Neural progenitor cell (in vitro differentiated cells): ENCODE measurements around the gene ERGIC3. TPM values are rescaled to one million over a fixed set of nuclear protein-coding genes. Genes with fewer than 3 reads are reported as not detected.

Experiments used
- DNase-seq: peaks from one replicate; pipeline ENCODE4 v3.0.0-alpha.2; 2016; ENCODE audit warnings: low spot score
- H2AFZ ChIP-seq: fragments of 200-600 bp; sonication (generic); replicated peaks from 2 replicates; pipeline ENCODE4 v1.6.1; 2016; ENCODE audit warnings: antibody characterized with exemption
- H3F3A ChIP-seq: fragments of 200-600 bp; sonication (generic); 2 replicates; pipeline ENCODE4 v1.6.1; 2016; ENCODE audit warnings: antibody characterized with exemption, low read depth
- H3K27ac ChIP-seq: fragments of 200-600 bp; sonication (generic); 2 replicates; pipeline ENCODE4 v1.5.1; 2016; ENCODE audit warnings: mild to moderate bottlenecking
- H3K27me3 ChIP-seq: fragments of 200-600 bp; sonication (generic); 2 replicates; pipeline ENCODE4 v1.6.1; 2016; ENCODE audit warnings: mild to moderate bottlenecking, moderate library complexity
- H3K36me3 ChIP-seq: fragments of 200-600 bp; sonication (generic); 2 replicates; pipeline ENCODE4 v1.5.1; 2016
- H3K4me1 ChIP-seq: fragments of 200-600 bp; sonication (generic); 2 replicates; pipeline ENCODE4 v1.6.1; 2016; ENCODE audit warnings: mixed run types
- H3K4me2 ChIP-seq: fragments of 200-600 bp; sonication (generic); 2 replicates; pipeline ENCODE4 v1.6.1; 2016
- H3K4me3 ChIP-seq: fragments of 200-600 bp; sonication (generic); 2 replicates; pipeline ENCODE4 v1.5.1; 2016
- H3K79me2 ChIP-seq: fragments of 200-600 bp; sonication (generic); 2 replicates; pipeline ENCODE4 v1.6.1; 2016; ENCODE audit warnings: low read depth
- H3K9ac ChIP-seq: fragments of 200-600 bp; sonication (generic); 2 replicates; pipeline ENCODE4 v1.6.1; 2016
- H3K9me3 ChIP-seq: fragments of 200-600 bp; sonication (generic); 2 replicates; pipeline ENCODE4 v1.5.1; 2016; ENCODE audit warnings: low read depth
- H4K20me1 ChIP-seq: fragments of 200-600 bp; sonication (generic); 2 replicates; pipeline ENCODE4 v1.6.1; 2016; ENCODE audit warnings: low read depth
- H3K27ac Mint-ChIP-seq: 3 replicates; pipeline ENCODE4 v1.8.0; 2021; ENCODE audit warnings: mixed read lengths
- H3K27me3 Mint-ChIP-seq: 2 replicates; pipeline ENCODE4 v1.8.0; 2022; ENCODE audit warnings: low read depth, mild to moderate bottlenecking, inconsistent platforms, moderate library complexity, mixed read lengths; ENCODE audit not compliant: insufficient read depth
- H3K36me3 Mint-ChIP-seq: 3 replicates; pipeline ENCODE4 v1.8.0; 2021; ENCODE audit warnings: mixed read lengths
- H3K4me1 Mint-ChIP-seq: 3 replicates; pipeline ENCODE4 v1.8.0; 2021; ENCODE audit warnings: mixed read lengths
- H3K4me3 Mint-ChIP-seq: 3 replicates; pipeline ENCODE4 v1.8.0; 2021; ENCODE audit warnings: mild to moderate bottlenecking, moderate library complexity, mixed read lengths
- H3K9me3 Mint-ChIP-seq: 3 replicates; pipeline ENCODE4 v1.8.0; 2020; ENCODE audit warnings: mixed read lengths
- EZH2 ChIP-seq: fragments of 200-600 bp; sonication (generic); IDR thresholded peaks from 2 replicates; pipeline ENCODE4 v1.6.1; 2017; ENCODE audit warnings: antibody characterized with exemption, mild to moderate bottlenecking, moderate library complexity
- EZH2phosphoT487 ChIP-seq: fragments of 200-600 bp; sonication (generic); IDR thresholded peaks from 2 replicates; pipeline ENCODE4 v1.6.1; 2017; ENCODE audit warnings: antibody characterized with exemption
- total RNA-seq: library from RNA; depleted of rRNA; stranded (reverse); fragments of >200 nt; gene quantifications from 2 replicates; pipeline ENCODE4 v1.2.3, GENCODE V29; 2015; ENCODE audit warnings: low replicate concordance
- TF ChIP-seq, protein P1 (sequence below): fragments of 200-600 bp; sonication (generic); IDR thresholded peaks from 2 replicates; pipeline ENCODE4 v1.5.1; 2017; ENCODE audit warnings: antibody characterized with exemption, mild to moderate bottlenecking

The ERGIC3 gene
- total RNA-seq, 1 donor from 2014 or later: 271 TPM

DNA sequence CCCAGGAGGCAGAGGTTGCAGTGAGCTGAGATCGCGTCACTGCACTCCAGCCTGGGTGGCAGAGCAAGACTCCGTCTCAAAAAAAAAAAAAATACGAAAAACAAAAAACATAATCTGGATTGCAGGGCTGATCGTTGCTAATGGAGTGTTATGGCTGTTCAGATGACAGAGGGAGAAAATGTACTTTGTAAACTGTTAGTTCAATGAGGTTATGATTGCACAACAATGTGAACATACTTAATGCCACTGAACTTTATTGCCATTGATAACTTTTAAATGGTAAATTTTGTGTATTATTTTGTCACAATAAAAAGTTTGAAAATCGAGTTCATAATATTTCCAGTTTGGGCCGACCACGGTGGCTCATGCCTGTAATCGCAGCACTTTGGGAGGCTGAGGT lies 22.9 kb upstream of the ERGIC3 start:
- Histone ChIP-seq H3F3A (no peaks in the 10 kb centered on the region), H3K4me3 (no peak overlapping the region), H3K9me3 (no peaks in the 10 kb centered on the region), H3K36me3 (no peaks in the 10 kb centered on the region), H3K27ac (no peak overlapping the region), H3K27me3 (no peaks in the 10 kb centered on the region), H3K4me1 (no peaks in the 10 kb centered on the region), H2AFZ (no peak overlapping the region), H3K9ac (no peak overlapping the region), H3K79me2 (no peaks in the 10 kb centered on the region), H4K20me1 (no peaks in the 10 kb centered on the region), H3K4me2 (no peak overlapping the region)
- Mint-ChIP-seq H3K9me3 (no peaks in the 10 kb centered on the region), H3K4me3 (no peak overlapping the region), H3K36me3 (peaks cover 1% of the 10 kb centered on the region), H3K4me1 (peaks cover 3% of the 10 kb centered on the region), H3K27ac (no peak overlapping the region), H3K27me3 (peaks cover 18% of the 10 kb centered on the region)
- no peak for DNase-seq
- no peak for TF ChIP-seq EZH2phosphoT487
- TF ChIP-seq EZH2: no peak
- TF ChIP-seq, protein P1, sequence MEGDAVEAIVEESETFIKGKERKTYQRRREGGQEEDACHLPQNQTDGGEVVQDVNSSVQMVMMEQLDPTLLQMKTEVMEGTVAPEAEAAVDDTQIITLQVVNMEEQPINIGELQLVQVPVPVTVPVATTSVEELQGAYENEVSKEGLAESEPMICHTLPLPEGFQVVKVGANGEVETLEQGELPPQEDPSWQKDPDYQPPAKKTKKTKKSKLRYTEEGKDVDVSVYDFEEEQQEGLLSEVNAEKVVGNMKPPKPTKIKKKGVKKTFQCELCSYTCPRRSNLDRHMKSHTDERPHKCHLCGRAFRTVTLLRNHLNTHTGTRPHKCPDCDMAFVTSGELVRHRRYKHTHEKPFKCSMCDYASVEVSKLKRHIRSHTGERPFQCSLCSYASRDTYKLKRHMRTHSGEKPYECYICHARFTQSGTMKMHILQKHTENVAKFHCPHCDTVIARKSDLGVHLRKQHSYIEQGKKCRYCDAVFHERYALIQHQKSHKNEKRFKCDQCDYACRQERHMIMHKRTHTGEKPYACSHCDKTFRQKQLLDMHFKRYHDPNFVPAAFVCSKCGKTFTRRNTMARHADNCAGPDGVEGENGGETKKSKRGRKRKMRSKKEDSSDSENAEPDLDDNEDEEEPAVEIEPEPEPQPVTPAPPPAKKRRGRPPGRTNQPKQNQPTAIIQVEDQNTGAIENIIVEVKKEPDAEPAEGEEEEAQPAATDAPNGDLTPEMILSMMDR: no peak

- Histone ChIP-seq H2AFZ (peak overlapping the region; percentile 51), H3F3A (no peaks in the 10 kb centered on the region)
Measured at GRCh38 chr20:35523298-35523888, 18.5 kb upstream of the ERGIC3 start.

DNA sequence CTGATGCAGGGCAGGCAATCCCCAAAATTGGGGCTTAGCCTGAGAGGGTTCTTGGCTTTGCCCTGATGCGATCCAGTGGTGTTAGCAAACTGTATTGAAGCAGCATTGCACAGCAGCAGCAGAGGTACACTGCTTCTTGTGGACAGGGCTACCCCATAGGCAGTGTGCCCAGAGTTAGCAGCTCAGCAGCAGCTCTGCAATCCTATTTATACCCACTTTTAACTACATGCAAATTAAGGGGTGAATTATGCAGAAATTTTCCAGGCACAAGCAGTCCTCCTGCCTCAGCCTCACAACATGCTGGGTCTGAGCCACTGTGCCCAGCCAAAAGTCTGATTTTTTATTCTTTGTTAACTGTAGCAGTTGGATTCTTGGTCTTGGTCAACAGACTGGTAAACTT lies 16.2 kb upstream of the ERGIC3 start:
- Mint-ChIP-seq H3K36me3 (peaks cover 2% of the 10 kb centered on the region), H3K27ac (no peak overlapping the region), H3K4me1 (peaks cover 3% of the 10 kb centered on the region), H3K4me3 (no peak overlapping the region), H3K9me3 (peaks cover 4% of the 10 kb centered on the region), H3K27me3 (peaks cover 10% of the 10 kb centered on the region)
- H3F3A ChIP-seq: no peaks in the 10 kb centered on the region
- no peaks in the 10 kb centered on the region for H3K27me3 ChIP-seq
- H3K27ac ChIP-seq: no peak overlapping the region
- H3K4me3 ChIP-seq: no peak overlapping the region
- no peak overlapping the region for H3K9ac ChIP-seq
- no peaks in the 10 kb centered on the region for H3K79me2 ChIP-seq
- H3K36me3 ChIP-seq: no peaks in the 10 kb centered on the region
- H3K9me3 ChIP-seq: no peaks in the 10 kb centered on the region
- no peak overlapping the region for H3K4me2 ChIP-seq
- no peak for DNase-seq
- H3K4me1 ChIP-seq: no peaks in the 10 kb centered on the region
- H4K20me1 ChIP-seq: no peaks in the 10 kb centered on the region
- no peak overlapping the region for H2AFZ ChIP-seq
- TF ChIP-seq, protein P1: no peak
- TF ChIP-seq EZH2 (no peak), EZH2phosphoT487 (no peak)

More at GRCh38 chr20:35523298-35523888, 18.5 kb upstream of the ERGIC3 start:
- H3K36me3 ChIP-seq: no peaks in the 10 kb centered on the region
- H3K9ac ChIP-seq: no peak overlapping the region
- TF ChIP-seq EZH2phosphoT487: no peak
- TF ChIP-seq, protein P1: peak; percentile 58
- no peaks in the 10 kb centered on the region for H3K27me3 ChIP-seq
- H3K27me3 Mint-ChIP-seq: peaks cover 12% of the 10 kb centered on the region
- no peak overlapping the region for H3K4me3 Mint-ChIP-seq
- no peak overlapping the region for H3K4me2 ChIP-seq
- H3K4me3 ChIP-seq: no peak overlapping the region
- H3K4me1 Mint-ChIP-seq: peaks cover 3% of the 10 kb centered on the region
- H3K36me3 Mint-ChIP-seq: peaks cover 2% of the 10 kb centered on the region
- peak overlapping the region; percentile 69 for H3K27ac Mint-ChIP-seq
- H4K20me1 ChIP-seq: no peaks in the 10 kb centered on the region
- no peaks in the 10 kb centered on the region for H3K9me3 ChIP-seq
- peak; percentile 38 for DNase-seq
- H3K4me1 ChIP-seq: no peaks in the 10 kb centered on the region
- no peaks in the 10 kb centered on the region for H3K79me2 ChIP-seq
- peaks cover 4% of the 10 kb centered on the region for H3K9me3 Mint-ChIP-seq
- no peak overlapping the region for H3K27ac ChIP-seq
